ENCODE measurements around the gene HGF.

Gene HGF

DNA sequence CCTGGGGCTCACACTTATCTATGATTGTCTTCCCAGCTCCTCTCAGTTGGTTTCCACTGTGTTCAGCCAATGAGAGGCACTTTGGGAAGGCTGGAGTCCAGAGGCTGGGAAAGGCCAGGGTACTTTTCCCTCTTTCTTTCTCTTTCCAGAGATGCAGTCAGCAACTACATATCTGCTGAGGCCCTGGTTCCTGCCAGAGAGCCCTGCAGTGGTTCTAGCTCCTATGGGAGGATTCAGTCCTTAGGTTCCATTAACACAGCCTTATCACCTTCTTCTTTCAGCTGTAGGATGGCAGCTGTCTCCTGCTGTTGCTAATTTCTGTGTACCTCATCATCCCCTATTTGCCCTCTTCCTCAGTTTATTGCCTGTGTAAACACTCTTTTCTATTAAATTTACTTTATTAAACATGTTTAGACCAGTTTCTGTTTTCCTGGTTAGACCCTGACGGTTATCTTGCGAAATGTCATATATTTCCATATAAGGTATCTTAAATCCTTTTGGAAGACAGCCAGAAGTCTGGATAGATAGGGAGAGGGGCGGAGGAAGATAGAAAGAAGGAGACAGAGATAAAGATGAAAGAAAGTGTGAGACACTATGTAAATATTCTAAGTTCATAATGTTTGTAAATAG lies 100.3 kb downstream of the HGF start:
- no peak overlapping the region for H3K9ac ChIP-seq (ENCODE audit: low read depth, low read length)
- H3K36me3 ChIP-seq (ENCODE audit: insufficient read depth, low read length): no peaks in the 10 kb centered on the region
- H3K9me3 ChIP-seq (ENCODE audit: control insufficient read depth, insufficient read depth, low read length): 0 out of 2 replicates have a peak, but pooled peaks cover 2% of the 10 kb centered on the region
- peaks cover 35% of the 10 kb centered on the region; the same call in 1 of the 2 replicates for H3K4me1 ChIP-seq (ENCODE audit: insufficient read depth, low read length)

DNA sequence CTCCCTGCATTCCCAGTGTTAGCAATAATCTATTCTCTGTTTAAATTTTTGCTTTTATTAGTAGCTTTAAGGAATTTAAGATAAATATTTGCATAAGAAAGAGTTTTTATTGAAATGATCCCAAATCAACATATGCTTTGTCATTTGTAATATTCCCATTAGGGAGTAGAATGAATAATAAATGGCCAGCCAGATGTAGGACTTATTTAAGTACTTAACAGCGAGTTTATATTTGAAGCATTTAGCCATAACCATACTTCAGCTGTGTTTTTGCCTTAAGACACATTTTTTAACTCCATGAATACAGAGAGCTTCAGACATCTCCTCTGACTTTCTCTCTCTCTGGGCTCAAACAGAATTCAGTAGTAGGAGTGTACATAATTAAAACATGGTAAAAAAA lies 103.6 kb downstream of the HGF start:
- no peak overlapping the region for H3K9ac ChIP-seq (ENCODE audit: low read depth, low read length)
- H3K9me3 ChIP-seq (ENCODE audit: control insufficient read depth, insufficient read depth, low read length): 0 out of 2 replicates have a peak, but pooled peaks cover 2% of the 10 kb centered on the region
- H3K4me1 ChIP-seq (ENCODE audit: insufficient read depth, low read length): peaks cover 18% of the 10 kb centered on the region; the same call in 1 of the 2 replicates
- H3K36me3 ChIP-seq (ENCODE audit: insufficient read depth, low read length): no peaks in the 10 kb centered on the region

GRCh38 chr7:81665236-81665635 lies 104.6 kb downstream of the HGF start:
- Histone ChIP-seq H3K4me1 (ENCODE audit: insufficient read depth, low read length) (peaks cover 21% of the 10 kb centered on the region; the same call in 1 of the 2 replicates), H3K9me3 (ENCODE audit: control insufficient read depth, insufficient read depth, low read length) (0 out of 2 replicates have a peak, but pooled peaks cover 2% of the 10 kb centered on the region), H3K36me3 (ENCODE audit: insufficient read depth, low read length) (no peaks in the 10 kb centered on the region), H3K9ac (ENCODE audit: low read depth, low read length) (no peak overlapping the region)

- Histone ChIP-seq H3K9ac (ENCODE audit: low read depth, low read length) (no peak overlapping the region), H3K4me1 (ENCODE audit: insufficient read depth, low read length) (peaks cover 21% of the 10 kb centered on the region; the same call in 1 of the 2 replicates), H3K36me3 (ENCODE audit: insufficient read depth, low read length) (no peaks in the 10 kb centered on the region), H3K9me3 (ENCODE audit: control insufficient read depth, insufficient read depth, low read length) (0 out of 2 replicates have a peak, but pooled peaks cover 2% of the 10 kb centered on the region)
Measured at GRCh38 chr7:81664304-81664703, 105.5 kb downstream of the HGF start.

DNA sequence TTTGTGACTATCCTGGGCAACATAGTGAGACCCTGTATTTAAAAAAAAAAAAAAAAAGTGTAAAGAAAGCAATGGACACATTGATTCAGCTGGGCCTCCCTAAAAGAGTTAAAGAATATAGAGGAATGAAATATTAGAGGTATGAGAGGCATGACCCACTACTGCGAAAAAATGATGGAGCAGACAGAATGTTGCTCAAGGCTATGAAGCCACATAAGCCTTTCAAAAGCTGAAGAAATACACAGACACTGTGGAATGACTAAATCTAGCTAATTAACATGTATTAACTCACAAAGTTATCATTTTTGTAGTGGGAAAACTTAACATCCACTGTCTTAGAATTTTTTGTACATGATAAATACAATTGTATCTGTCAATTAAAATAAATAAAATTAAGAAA lies 107.3 kb downstream of the HGF start:
- Histone ChIP-seq H3K9ac (ENCODE audit: low read depth, low read length) (no peak overlapping the region), H3K9me3 (ENCODE audit: control insufficient read depth, insufficient read depth, low read length) (no peaks in the 10 kb centered on the region), H3K4me1 (ENCODE audit: insufficient read depth, low read length) (peaks cover 21% of the 10 kb centered on the region; the same call in 1 of the 2 replicates), H3K36me3 (ENCODE audit: insufficient read depth, low read length) (no peaks in the 10 kb centered on the region)

GRCh38 chr7:81659697-81660395 lies 110.0 kb downstream of the HGF start:
- Histone ChIP-seq H3K9ac (ENCODE audit: low read depth, low read length) (no peak overlapping the region), H3K4me1 (ENCODE audit: insufficient read depth, low read length) (peaks cover 15% of the 10 kb centered on the region; the same call in 1 of the 2 replicates), H3K36me3 (ENCODE audit: insufficient read depth, low read length) (no peaks in the 10 kb centered on the region), H3K9me3 (ENCODE audit: control insufficient read depth, insufficient read depth, low read length) (no peaks in the 10 kb centered on the region)

GRCh38 chr7:81657551-81657950 lies 112.3 kb downstream of the HGF start:
- no peak overlapping the region for H3K9ac ChIP-seq (ENCODE audit: low read depth, low read length)
- peaks cover 10% of the 10 kb centered on the region; the same call in 1 of the 2 replicates for H3K4me1 ChIP-seq (ENCODE audit: insufficient read depth, low read length)
- H3K36me3 ChIP-seq (ENCODE audit: insufficient read depth, low read length): no peaks in the 10 kb centered on the region
- H3K9me3 ChIP-seq (ENCODE audit: control insufficient read depth, insufficient read depth, low read length): peaks cover 8% of the 10 kb centered on the region

DNA sequence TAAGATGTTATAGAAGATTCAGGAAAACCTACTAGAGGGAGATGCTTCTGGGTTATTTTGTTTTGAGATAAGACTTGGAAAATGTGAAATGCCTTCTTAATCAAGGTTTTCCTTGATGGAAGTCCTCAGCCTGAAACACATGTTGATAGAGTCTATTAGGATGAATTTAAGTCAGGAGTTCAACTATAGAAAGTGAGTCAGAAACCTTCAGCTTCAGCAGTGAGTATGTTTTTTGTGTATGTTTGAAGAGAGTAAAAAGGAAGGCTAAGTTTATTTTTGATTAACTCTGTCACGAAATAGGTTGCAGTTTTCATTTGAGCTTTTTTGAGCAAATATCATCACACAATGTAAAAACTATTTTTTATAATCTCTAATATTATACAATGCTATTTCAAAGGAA lies 114.6 kb downstream of the HGF start:
- H3K36me3 ChIP-seq (ENCODE audit: insufficient read depth, low read length): no peaks in the 10 kb centered on the region
- peaks cover 5% of the 10 kb centered on the region; the same call in 1 of the 2 replicates for H3K4me1 ChIP-seq (ENCODE audit: insufficient read depth, low read length)
- no peak overlapping the region for H3K9ac ChIP-seq (ENCODE audit: low read depth, low read length)
- peaks cover 8% of the 10 kb centered on the region for H3K9me3 ChIP-seq (ENCODE audit: control insufficient read depth, insufficient read depth, low read length)

DNA sequence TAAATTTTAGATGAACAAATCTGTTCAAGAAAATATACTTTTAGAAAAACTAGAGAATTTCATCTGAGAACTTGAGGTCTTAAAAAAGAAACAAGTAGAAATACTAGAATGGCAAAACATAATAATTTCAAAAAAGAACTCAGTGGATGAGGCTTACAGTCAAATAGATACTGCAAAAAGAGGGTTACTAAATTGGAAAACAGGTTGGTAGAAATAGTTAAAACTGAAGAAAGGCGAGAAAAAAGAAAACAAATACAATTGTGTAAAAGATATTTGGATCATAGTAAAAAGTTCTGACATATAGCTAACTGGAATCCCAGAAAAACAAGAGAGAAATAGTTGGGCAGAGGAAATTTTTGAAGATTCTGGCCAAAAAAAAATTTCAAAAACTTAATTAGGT lies 117.6 kb downstream of the HGF start:
- H3K9me3 ChIP-seq (ENCODE audit: control insufficient read depth, insufficient read depth, low read length): peaks cover 8% of the 10 kb centered on the region
- no peaks in the 10 kb centered on the region for H3K36me3 ChIP-seq (ENCODE audit: insufficient read depth, low read length)
- H3K9ac ChIP-seq (ENCODE audit: low read depth, low read length): no peak overlapping the region
- no peaks in the 10 kb centered on the region for H3K4me1 ChIP-seq (ENCODE audit: insufficient read depth, low read length)

Data from ES-I3 (cell line).